ENCODE results near the gene C2. TPM values are rescaled to one million over a fixed set of nuclear protein-coding genes. Genes with fewer than 3 reads are reported as not detected.
"Not testable (repeated sequence)": the region's sequence is repeated elsewhere in the genome, so short reads cannot be mapped to it uniquely, and the experiment has no call there.

C2 gene
- total RNA-seq, 1 donor from 2014 or later = not detected

- no peak for DNase-seq (ENCODE audit: extremely low read depth, low read depth, low spot score)
Observed at GRCh38 chr6:31920811-31921210, 6.7 kb upstream of the C2 start.

DNA sequence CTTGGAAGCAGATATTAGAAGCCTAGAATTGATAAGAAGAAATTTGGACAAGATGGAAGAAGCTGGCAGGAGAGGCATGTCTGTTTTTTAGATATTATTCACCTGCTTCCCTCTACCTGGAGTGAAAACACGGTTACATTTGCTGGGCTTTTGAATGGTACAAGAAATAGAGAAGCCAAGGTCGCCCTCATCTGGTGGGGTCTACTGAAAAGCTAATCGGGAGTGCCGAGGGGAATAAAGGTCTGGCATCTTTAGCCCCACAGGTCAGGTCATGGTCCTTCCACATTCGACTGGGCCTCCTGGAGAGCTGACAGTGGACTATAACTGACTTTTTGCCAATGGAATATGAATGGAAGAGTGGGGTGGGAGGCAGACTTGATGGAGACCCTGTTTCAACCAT, 4.6 kb upstream of the C2 start:
- no peak for DNase-seq (ENCODE audit: extremely low read depth, low read depth, low spot score)

- no peak for DNase-seq (ENCODE audit: extremely low read depth, low read depth, low spot score)
Observed at GRCh38 chr6:31927863-31928671, 550 bp downstream of the C2 start.

GRCh38 chr6:31928672-31928939, 1.1 kb downstream of the C2 start:
- no peak for DNase-seq (ENCODE audit: extremely low read depth, low read depth, low spot score)

DNA sequence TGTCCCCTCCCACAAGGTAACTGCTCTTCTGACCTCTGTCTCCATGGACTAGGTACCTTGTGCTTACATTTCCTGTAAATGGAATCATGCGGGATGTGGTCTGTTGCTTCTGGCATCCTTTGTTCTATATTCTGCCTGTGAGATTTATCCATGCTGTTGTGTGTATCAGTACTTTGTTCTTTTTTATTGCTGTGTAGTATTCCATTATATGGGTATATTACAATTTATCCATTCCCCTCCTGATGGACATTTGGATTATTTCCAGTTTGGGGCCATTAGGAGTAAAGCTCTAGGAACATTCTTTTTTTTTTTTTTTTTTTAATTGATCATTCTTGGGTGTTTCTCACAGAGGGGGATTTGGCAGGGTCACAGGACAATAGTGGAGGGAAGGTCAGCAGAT, 3.4 kb downstream of the C2 start:
- no peak for DNase-seq (ENCODE audit: extremely low read depth, low read depth, low spot score)

DNA sequence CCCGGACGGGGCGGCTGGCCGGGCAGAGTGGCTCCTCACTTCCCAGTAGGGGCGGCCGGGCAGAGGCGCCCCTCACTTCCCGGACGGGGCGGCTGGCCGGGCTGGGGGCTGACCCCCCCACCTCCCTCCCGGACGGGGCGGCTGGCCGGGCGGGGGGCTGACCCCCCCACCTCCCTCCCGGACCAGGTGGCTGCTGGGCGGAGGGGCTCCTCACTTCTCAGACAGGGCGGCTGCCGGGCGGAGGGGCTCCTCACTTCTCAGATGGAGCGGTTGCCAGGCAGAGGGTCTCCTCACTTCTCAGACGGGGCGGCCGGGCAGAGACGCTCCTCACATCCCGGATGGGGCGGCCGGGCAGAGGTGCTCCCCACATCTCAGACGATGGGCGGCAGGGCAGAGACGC, 4.6 kb downstream of the C2 start:
- not testable (repeated sequence) for DNase-seq (ENCODE audit: extremely low read depth, low read depth, low spot score)

- no peak for DNase-seq (ENCODE audit: extremely low read depth, low read depth, low spot score)
Observed at GRCh38 chr6:31933537-31933936, 6.0 kb downstream of the C2 start.

DNA sequence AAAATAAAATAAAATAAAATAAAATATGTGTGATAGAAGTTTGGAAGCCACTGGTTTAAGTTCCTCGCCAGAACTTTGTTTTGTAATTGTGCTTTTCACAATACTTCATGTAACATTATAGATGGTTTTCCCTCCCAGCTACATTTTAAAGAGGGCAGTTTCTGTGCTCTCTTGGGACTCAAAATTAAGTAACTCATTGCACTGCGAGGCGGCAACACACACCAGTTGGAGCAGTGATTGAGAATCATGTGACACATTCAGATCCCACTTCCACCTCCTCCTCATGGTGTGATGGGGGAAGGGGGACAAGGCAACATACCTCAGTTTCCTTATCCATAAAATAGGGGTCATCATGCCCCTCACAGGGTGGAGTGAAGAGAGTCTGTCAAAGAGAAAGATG, 7.5 kb downstream of the C2 start:
- no peak for DNase-seq (ENCODE audit: extremely low read depth, low read depth, low spot score)

GRCh38 chr6:31935823-31936222, 8.3 kb downstream of the C2 start:
- no peak for DNase-seq (ENCODE audit: extremely low read depth, low read depth, low spot score)

GRCh38 chr6:31940256-31940664, 12.7 kb downstream of the C2 start:
- no peak for DNase-seq (ENCODE audit: extremely low read depth, low read depth, low spot score)

DNA sequence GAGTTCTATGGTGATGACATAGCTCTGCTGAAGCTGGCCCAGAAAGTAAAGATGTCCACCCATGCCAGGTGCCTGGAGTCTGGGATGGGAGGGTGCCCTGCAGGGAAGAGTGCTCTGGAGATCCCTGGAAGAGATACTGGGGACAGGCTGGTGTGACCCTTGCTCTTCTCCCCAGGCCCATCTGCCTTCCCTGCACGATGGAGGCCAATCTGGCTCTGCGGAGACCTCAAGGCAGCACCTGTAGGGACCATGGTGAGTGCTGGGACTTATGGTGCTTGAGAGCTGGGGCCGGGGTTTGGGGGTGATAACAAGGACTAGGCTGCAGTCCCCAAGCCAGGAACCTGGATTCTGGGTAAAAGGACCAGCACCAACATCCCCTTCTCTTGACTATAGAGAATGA, 16.2 kb downstream of the C2 start:
- DNase-seq (ENCODE audit: extremely low read depth, low read depth, low spot score) = no peak

GRCh38 chr6:31945154-31945506, 17.6 kb downstream of the C2 start:
- no peak for DNase-seq (ENCODE audit: extremely low read depth, low read depth, low spot score)

DNA sequence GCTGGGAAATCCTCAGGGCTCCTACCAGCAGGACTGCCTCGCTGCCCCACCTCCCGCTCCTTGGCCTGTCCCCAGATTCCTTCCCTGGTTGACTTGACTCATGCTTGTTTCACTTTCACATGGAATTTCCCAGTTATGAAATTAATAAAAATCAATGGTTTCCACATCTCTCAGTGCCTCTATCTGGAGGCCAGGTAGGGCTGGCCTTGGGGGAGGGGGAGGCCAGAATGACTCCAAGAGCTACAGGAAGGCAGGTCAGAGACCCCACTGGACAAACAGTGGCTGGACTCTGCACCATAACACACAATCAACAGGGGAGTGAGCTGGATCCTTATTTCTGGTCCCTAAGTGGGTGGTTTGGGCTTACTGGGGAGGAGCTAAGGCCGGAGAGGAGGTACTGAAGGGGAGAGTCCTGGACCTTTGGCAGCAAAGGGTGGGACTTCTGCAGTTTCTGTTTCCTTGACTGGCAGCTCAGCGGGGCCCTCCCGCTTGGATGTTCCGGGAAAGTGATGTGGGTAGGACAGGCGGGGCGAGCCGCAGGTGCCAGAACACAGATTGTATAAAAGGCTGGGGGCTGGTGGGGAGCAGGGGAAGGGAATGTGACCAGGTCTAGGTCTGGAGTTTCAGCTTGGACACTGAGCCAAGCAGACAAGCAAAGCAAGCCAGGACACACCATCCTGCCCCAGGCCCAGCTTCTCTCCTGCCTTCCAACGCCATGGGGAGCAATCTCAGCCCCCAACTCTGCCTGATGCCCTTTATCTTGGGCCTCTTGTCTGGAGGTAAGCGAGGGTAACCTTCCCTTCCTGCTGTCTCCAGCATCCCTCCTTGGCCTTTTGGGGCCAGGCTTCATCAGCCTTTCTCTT, 18.2 kb downstream of the C2 start, which contains the start of gene CFB:
TSS of gene CFB (plus strand) at position 589 of the 863 bp plus-strand sequence. CDS start at position 716, 127 bp downstream.
- no peak for DNase-seq (ENCODE audit: extremely low read depth, low read depth, low spot score)

DNA sequence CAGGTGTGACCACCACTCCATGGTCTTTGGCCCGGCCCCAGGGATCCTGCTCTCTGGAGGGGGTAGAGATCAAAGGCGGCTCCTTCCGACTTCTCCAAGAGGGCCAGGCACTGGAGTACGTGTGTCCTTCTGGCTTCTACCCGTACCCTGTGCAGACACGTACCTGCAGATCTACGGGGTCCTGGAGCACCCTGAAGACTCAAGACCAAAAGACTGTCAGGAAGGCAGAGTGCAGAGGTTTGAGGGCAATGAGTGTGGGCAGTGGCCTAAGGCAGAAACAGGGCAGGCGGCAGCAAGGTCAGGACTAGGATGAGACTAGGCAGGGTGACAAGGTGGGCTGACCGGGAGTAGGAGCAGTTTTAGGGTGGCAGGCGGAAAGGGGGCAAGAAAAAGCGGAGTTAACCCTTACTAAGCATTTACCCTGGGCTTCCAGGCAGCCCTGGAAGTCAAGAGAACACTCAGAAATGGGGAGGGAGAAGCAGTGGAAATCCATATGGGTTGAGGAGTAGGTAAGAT, 18.9 kb downstream of the C2 start:
- no peak for DNase-seq (ENCODE audit: extremely low read depth, low read depth, low spot score)

GRCh38 chr6:31947070-31947675, 19.7 kb downstream of the C2 start:
- DNase-seq (ENCODE audit: extremely low read depth, low read depth, low spot score) = no peak

- no peak for DNase-seq (ENCODE audit: extremely low read depth, low read depth, low spot score)
Observed at GRCh38 chr6:31947864-31948263, 20.3 kb downstream of the C2 start.

DNA sequence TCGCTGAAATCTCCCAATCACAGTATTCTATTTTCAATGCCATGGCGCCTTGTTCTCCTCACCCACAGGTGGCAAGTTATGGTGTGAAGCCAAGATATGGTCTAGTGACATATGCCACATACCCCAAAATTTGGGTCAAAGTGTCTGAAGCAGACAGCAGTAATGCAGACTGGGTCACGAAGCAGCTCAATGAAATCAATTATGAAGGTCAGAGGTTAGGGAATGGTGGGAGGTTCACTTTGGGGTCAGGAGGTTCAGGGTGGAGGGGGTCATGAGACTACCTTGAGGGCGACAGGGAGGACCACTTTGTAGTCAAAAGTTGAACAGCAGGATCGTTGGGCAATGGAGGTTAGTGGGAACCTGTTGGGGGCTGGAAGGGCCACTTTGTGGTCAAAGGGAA, 20.8 kb downstream of the C2 start:
- DNase-seq (ENCODE audit: extremely low read depth, low read depth, low spot score) = no peak

GRCh38 chr6:31948753-31949413, 21.4 kb downstream of the C2 start:
- no peak for DNase-seq (ENCODE audit: extremely low read depth, low read depth, low spot score)

DNA sequence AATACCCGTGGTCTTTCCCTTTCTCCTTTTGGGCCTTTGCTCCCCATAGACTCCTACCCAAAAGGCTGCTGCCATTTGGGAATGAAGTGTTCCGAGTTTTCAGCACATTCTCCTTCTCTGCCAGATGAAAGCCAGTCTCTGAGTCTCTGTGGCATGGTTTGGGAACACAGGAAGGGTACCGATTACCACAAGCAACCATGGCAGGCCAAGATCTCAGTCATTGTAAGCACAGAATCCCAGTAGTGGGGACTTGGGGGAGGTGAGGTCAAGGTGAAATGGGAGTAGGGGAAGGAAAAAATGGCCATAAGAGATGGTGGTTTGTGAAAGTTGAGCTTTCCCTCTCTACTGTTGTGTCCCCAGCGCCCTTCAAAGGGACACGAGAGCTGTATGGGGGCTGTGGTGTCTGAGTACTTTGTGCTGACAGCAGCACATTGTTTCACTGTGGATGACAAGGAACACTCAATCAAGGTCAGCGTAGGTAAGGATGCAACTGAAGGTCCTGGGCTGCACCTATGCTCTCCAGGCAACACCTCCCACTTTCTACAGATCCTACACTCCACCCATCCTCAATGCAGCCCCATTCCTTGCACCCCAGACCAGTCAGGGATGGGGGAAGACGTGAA, 22.5 kb downstream of the C2 start:
- DNase-seq (ENCODE audit: extremely low read depth, low read depth, low spot score) = no peak

DNA sequence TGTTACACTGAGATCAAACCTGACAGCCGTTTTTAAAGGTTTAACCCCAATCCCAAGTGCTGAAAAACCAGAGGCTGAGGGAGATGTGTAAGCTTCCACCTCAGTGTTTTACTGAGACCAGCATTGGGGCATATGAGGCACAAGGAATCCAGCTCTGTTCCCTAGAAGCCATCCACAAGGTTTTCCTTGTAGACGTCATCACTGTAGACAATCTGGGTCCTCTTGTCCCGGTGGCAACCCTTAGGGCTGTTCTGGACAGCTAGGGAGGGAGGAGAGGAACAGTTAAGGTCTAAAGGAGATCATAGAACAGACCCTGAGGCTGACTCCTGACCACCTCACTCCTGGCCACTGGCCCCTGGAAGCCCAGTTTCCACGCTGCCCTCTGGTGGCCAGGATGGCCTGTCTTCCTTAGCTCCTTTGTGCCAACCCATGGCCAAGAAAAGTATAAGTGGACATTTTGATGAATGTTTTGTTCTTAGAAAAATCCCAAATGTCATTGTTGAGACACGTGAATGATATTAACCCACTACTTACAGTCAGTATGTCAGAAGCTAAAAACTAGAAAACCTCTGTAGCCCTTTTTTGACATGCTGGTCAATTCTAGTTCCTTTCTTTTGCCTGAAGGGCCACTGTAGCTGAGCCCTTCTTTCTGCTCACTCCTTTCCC, 24.8 kb downstream of the C2 start:
- DNase-seq (ENCODE audit: extremely low read depth, low read depth, low spot score) = no peak
